Fibroblast of lung (primary cell): ENCODE results near the gene PIGZ. TPM values are rescaled to one million over a fixed set of nuclear protein-coding genes. Genes with fewer than 3 reads are reported as not detected.

Source experiments
- DNase-seq, 2 donors: peaks; one replicate each; pipeline versions ENCODE4 v3.0.0 to v3.0.0-alpha.2; 2010; ENCODE audit warnings: low read depth in 2 of 2
- H2AFZ ChIP-seq: 2 replicates; pipeline ENCODE4 v1.5.1; 2012; ENCODE audit warnings: low read length, control low read depth, inconsistent platforms
- H3K27ac ChIP-seq: 2 replicates; pipeline ENCODE4 v1.5.1; 2011; ENCODE audit warnings: low read length, control low read depth; ENCODE audit not compliant: insufficient read depth
- H3K27me3 ChIP-seq: 2 replicates; pipeline ENCODE4 v1.5.1; 2011; ENCODE audit warnings: mild to moderate bottlenecking, low read length; ENCODE audit not compliant: control insufficient read depth, insufficient read depth
- H3K36me3 ChIP-seq: 2 replicates; pipeline ENCODE4 v1.5.1; 2011; ENCODE audit warnings: low read length; ENCODE audit not compliant: control insufficient read depth, insufficient read depth
- H3K4me1 ChIP-seq: 2 replicates; pipeline ENCODE4 v1.5.1; 2011; ENCODE audit warnings: low read length; ENCODE audit not compliant: control insufficient read depth, insufficient read depth; ENCODE audit errors: extremely low read depth
- H3K4me2 ChIP-seq: 2 replicates; pipeline ENCODE4 v1.5.1; 2011; ENCODE audit warnings: low read length, control low read depth; ENCODE audit not compliant: insufficient read depth; ENCODE audit errors: extremely low read depth
- H3K4me3 ChIP-seq, 4 experiments: fragments of 200-600 bp in 1 of 4; sonication (generic) in 1 of 4; replicated peaks in 1 of 4; 2 replicates each; pipeline ENCODE4 v1.5.1; 2011 to 2016; ENCODE audit warnings: low read length in 4 of 4, low read depth in 3 of 4, mild to moderate bottlenecking in 3 of 4, control low read depth in 2 of 4, inconsistent platforms in 1 of 4, mixed read lengths in 1 of 4; ENCODE audit not compliant: insufficient read depth in 1 of 4; ENCODE audit errors: control extremely low read depth in 1 of 4
- H3K79me2 ChIP-seq: 2 replicates; pipeline ENCODE4 v1.5.1; 2012; ENCODE audit warnings: mild to moderate bottlenecking, low read length, inconsistent platforms; ENCODE audit not compliant: control insufficient read depth, insufficient read depth
- H3K9ac ChIP-seq: 2 replicates; pipeline ENCODE4 v1.5.1; 2011; ENCODE audit warnings: mild to moderate bottlenecking, low read length, control low read depth; ENCODE audit not compliant: insufficient read depth
- H3K9me3 ChIP-seq: 2 replicates; pipeline ENCODE4 v1.5.1; 2012; ENCODE audit warnings: low read depth, low read length; ENCODE audit not compliant: control insufficient read depth, insufficient read depth
- H4K20me1 ChIP-seq: 2 replicates; pipeline ENCODE4 v1.5.1; 2011; ENCODE audit warnings: low read length; ENCODE audit not compliant: control insufficient read depth, insufficient read depth; ENCODE audit errors: extremely low read depth
- CTCF ChIP-seq, 2 donors: IDR thresholded peaks in 1 of 2; conservative IDR thresholded peaks in 1 of 2; 1 replicate in 1 of 2; 2 replicates in 1 of 2; pipeline ENCODE4 v1.5.1; 2011 to 2012; ENCODE audit warnings: low read length in 2 of 2, control low read depth in 1 of 2, inconsistent platforms in 1 of 2, low read depth in 1 of 2, mild to moderate bottlenecking in 1 of 2
- EZH2 ChIP-seq: IDR thresholded peaks from 2 replicates; pipeline ENCODE4 v1.5.1; 2012; ENCODE audit warnings: low read length, control low read depth, mild to moderate bottlenecking; ENCODE audit errors: missing control alignments
- polyA plus RNA-seq, 2 donors: library from polyadenylated mRNA; depleted of rRNA in 1 of 2; stranded (reverse) in 1 of 2; unstranded in 1 of 2; fragments of >200 nt; gene quantifications; 2 replicates each; pipeline ENCODE4 v1.2.1, GENCODE V29; 2011 to 2012; ENCODE audit warnings: missing spikeins in 1 of 2
- total RNA-seq: library from RNA; depleted of rRNA; stranded (reverse); fragments of >200 nt; gene quantifications from 2 replicates; pipeline ENCODE4 v1.2.1, GENCODE V29; 2014

The PIGZ gene
- total and polyA plus RNA-seq, 2 donors (not counting 1 experiment from before 2014, with no cell fraction given): 0.66 to 2.0 TPM

GRCh38 chr3:196901768-196902167 is 66.9 kb downstream of the PIGZ start:
- Histone ChIP-seq H3K4me2 (no peak overlapping the region), H3K27me3 (no peaks in the 10 kb centered on the region), H3K4me1 (no peaks in the 10 kb centered on the region), H4K20me1 (no peaks in the 10 kb centered on the region), H3K9me3 (no peaks in the 10 kb centered on the region), H3K79me2 (peaks cover 4% of the 10 kb centered on the region), H2AFZ (no peak overlapping the region), H3K4me3 (no peak overlapping the region), H3K36me3 (peaks cover 9% of the 10 kb centered on the region), H3K9ac (no peak overlapping the region), H3K27ac (no peak overlapping the region)
- no peak for TF ChIP-seq CTCF (conservative IDR thresholded peaks at IDR 0.05 in 1 of 2, IDR thresholded peaks at IDR 0.05 in 1 of 2; ENCODE audit: low read depth in 1 of 2, low read length in 2 of 2)
- TF ChIP-seq EZH2: no peak
- no peak for DNase-seq

Other genes starting within 250 kb of the PIGZ start
- gene PAK2, start 229.0 kb downstream of the PIGZ start, total RNA-seq: 30.0 and 37.5 TPM in 2 replicates
- gene PAK2, start 229.0 kb downstream of the PIGZ start, polyA plus RNA-seq: 40.7 and 42.7 TPM in 2 replicates
- 41.3 and 43.8 TPM in 2 replicates for gene SENP5, start 100.9 kb downstream of the PIGZ start, total RNA-seq
- 12.5 and 18.6 TPM in 2 replicates for gene SENP5, start 100.9 kb downstream of the PIGZ start, polyA plus RNA-seq
- gene NCBP2, start 26.3 kb downstream of the PIGZ start, total RNA-seq: 55.5 and 65.2 TPM in 2 replicates
- 74.4 and 85.9 TPM in 2 replicates for gene NCBP2, start 26.3 kb downstream of the PIGZ start, polyA plus RNA-seq
- 5.0 and 9.2 TPM in 2 replicates for gene MELTF, start 61.0 kb upstream of the PIGZ start, total RNA-seq
- 2.0 and 2.7 TPM in 2 replicates for gene MELTF, start 61.0 kb upstream of the PIGZ start, polyA plus RNA-seq